ENCODE results near the gene MAGEL2. TPM values are rescaled to one million over a fixed set of nuclear protein-coding genes. Genes with fewer than 3 reads are reported as not detected.

Gene MAGEL2
- total RNA-seq, 2 donors from 2014 or later, result 0.26 to 2.0 TPM

DNA sequence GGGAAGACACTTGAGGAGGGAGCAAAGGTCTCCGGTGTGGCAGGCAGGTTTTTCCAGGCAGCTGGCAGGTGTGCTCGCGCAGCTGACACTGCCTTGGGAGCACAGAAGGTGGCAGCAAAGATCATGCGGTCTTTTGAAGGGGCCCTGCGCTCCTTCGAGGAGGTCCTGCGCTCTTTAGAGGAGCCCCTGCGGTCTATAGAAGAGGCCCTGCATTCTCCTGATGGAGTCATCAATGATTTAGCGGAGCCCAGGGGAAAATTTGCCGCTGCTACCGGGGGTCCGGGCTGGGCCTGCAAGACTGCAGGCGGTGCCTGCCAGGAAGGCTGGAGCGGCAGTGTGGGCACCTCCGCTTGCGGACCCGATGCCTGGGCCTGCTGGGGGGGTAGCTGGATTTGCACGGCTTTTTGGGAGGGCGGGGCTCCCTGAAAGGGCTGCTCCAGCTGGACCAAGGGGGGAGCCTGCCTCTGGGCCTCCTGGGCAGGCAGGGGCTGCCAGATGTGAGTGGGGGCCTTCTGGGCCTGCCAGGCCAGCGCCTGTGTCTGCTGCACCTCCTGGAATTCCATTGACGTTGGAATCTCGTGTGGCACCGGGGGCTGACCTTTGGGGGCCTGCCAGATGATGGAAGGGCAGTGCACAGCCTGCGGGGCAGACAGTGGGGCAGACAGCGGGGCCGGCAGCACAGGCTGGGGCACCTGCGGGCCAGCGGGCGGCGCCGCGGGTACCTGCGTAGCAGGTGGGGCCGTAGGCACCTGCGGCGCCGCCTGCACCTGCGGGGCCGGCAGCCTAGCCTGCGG is 2.1 kb downstream of the MAGEL2 start:
- H3K36me3 ChIP-seq (replicated peaks in 1 of 2; ENCODE audit: insufficient read depth in 1 of 2, low read depth in 2 of 2), result no peaks in the 10 kb centered on the region
- H3K4me3 ChIP-seq, result no peak overlapping the region
- ATAC-seq (no peak), DNase-seq (peak in 2 of 4 donors; percentile 16 to 30)
- H3K4me1 ChIP-seq, result no peaks in the 10 kb centered on the region
- intact Hi-C loops (cut with DNase I), result loop anchor here (5.0 kb wide), 2 partner anchors 207 to 232 kb away; no protein-coding TSS in a partner anchor
- whole genome bisulfite sequencing, 2 donors, result 76 to 79% methylated on average over 12 to 37 of the region's 40 CpGs
- TF ChIP-seq CTCF (IDR thresholded peaks at IDR 0.05) (peak in 2 of 7 experiments; percentile 17 to 31), POLR2A (IDR thresholded peaks at IDR 0.05) (no peak)
- no peak overlapping the region for H3K27ac ChIP-seq
- no peaks in the 10 kb centered on the region for H3K9me3 ChIP-seq
- H3K27me3 ChIP-seq, result no peaks in the 10 kb centered on the region

GRCh38 chr15:23644829-23645228 is 2.8 kb downstream of the MAGEL2 start:
- Histone ChIP-seq H3K9me3 (no peaks in the 10 kb centered on the region), H3K4me1 (no peaks in the 10 kb centered on the region), H3K4me3 (no peak overlapping the region), H3K27ac (no peak overlapping the region), H3K27me3 (no peaks in the 10 kb centered on the region), H3K36me3 (replicated peaks in 1 of 2; ENCODE audit: insufficient read depth in 1 of 2, low read depth in 2 of 2) (no peaks in the 10 kb centered on the region)
- intact Hi-C loops (cut with DNase I), result loop anchor here (5.0 kb wide), 2 partner anchors 207 to 232 kb away; no protein-coding TSS in a partner anchor
- 85% methylated on average over 13 of the region's 13 CpGs; no CpG with 5 or more reads in 1 of the 2 donors for WGBS, 2 donors
- DNase-seq (no peak), ATAC-seq (no peak)
- TF ChIP-seq POLR2A (IDR thresholded peaks at IDR 0.05) (no peak), CTCF (IDR thresholded peaks at IDR 0.05) (no peak)

DNA sequence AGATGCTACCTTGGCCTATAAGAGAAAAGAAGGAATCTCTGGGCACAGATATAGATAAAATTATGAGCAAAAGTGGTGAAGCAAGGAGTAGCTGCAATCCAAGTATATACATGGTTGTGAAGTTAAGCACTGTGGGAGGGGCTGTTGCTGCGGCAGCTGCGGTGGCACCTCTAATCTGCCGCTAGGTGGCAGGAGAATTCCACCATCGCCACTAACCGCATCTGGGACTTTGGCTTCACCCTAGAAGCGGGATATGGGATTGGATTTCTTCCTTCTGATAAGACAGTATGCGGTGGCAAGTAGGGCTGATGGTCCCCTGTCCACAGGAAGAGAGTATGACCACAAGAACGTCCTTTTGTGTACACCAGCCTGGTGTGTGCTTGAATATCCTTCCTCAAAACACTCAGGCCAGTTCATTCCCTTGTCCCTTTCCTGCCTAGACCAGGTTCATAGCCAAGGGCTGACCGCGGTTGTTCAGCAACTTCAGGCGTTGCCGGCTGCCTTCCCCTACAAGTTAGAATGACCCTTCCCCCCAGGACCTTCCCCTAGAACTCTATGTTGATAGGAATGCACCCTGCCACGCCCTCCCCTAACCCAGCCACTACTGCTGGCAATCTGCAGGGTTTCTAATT is 5.1 kb downstream of the MAGEL2 start:
- Histone ChIP-seq H3K9me3 (no peaks in the 10 kb centered on the region), H3K36me3 (replicated peaks in 1 of 2; ENCODE audit: insufficient read depth in 1 of 2, low read depth in 2 of 2) (no peaks in the 10 kb centered on the region), H3K27ac (no peak overlapping the region), H3K27me3 (no peaks in the 10 kb centered on the region), H3K4me3 (no peak overlapping the region), H3K4me1 (no peaks in the 10 kb centered on the region)
- 12 to 16% methylated on average over 13 of the region's 13 CpGs for WGBS, 2 donors
- DNase-seq, result peak; percentile 56 to 67 (median 64)
- TF ChIP-seq POLR2A (IDR thresholded peaks at IDR 0.05), result no peak
- TF ChIP-seq CTCF (IDR thresholded peaks at IDR 0.05), result peak; percentile 83 to 94 (median 87)
- intact Hi-C loops (cut with DNase I), result no loop called here
- peak; percentile 60 for ATAC-seq

DNA sequence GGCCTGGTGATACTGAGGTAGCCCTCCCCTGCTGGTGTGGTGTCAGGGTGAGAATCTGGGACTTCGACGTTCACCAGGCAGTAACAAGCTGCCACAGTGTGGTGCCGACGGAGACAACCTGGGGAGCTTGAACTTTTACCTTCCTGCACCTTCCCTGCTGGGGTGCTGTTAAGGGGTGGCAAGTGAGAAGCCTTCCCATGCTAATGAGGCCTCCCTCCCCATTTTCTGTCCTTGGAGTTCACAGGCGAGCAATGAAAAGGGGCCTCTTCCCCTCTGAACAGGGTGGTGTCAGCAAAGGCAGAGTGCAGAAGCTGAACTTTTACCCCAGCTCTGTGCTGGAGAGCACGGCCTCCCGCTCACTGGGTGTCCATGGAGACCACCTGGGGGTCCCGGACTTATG is 13.5 kb downstream of the MAGEL2 start:
- Histone ChIP-seq H3K36me3 (replicated peaks in 1 of 2; ENCODE audit: insufficient read depth in 1 of 2, low read depth in 2 of 2) (no peaks in the 10 kb centered on the region), H3K27me3 (no peaks in the 10 kb centered on the region), H3K9me3 (no peaks in the 10 kb centered on the region), H3K27ac (no peak overlapping the region), H3K4me3 (no peak overlapping the region), H3K4me1 (no peaks in the 10 kb centered on the region)
- ATAC-seq, result no peak
- TF ChIP-seq CTCF (IDR thresholded peaks at IDR 0.05), result no peak
- no peak for TF ChIP-seq POLR2A (IDR thresholded peaks at IDR 0.05)
- 63 to 73% methylated on average over 4 to 8 of the region's 8 CpGs for WGBS, 2 donors
- no peak for DNase-seq
- intact Hi-C loops (cut with DNase I), result no loop called here

All from body of pancreas (tissue), 4 donors.